Activated CD4-positive, CD25-positive, alpha-beta regulatory T cell treated with anti-CD3 and anti-CD28 coated beads, Interleukin-2, amount 50 U/mL, for 16 hours (primary cell): ENCODE measurements around the gene PLA2G15.
A peak's percentile ranks its signal among the peaks of the same experiment; 100 is the strongest.

Experiments
- DNase-seq: peaks from one replicate; pipeline ENCODE4 v3.0.0-alpha.2; 2020; ENCODE audit warnings: low read depth, low spot score

PLA2G15 gene

GRCh38 chr16:68233085-68233834 is 11.9 kb upstream of the PLA2G15 start:
- no peak for DNase-seq

GRCh38 chr16:68233835-68234187 is 11.4 kb upstream of the PLA2G15 start:
- DNase-seq = no peak

- DNase-seq = no peak
Measured at GRCh38 chr16:68234188-68235107, 10.7 kb upstream of the PLA2G15 start.

- no peak for DNase-seq
Measured at GRCh38 chr16:68235108-68235886, 9.9 kb upstream of the PLA2G15 start.

- no peak for DNase-seq
Measured at GRCh38 chr16:68235887-68236136, 9.4 kb upstream of the PLA2G15 start, which contains the start of gene ESRP2. TSS of gene ESRP2 (minus strand) at chr16:68236127. CDS start at chr16:68236045, 82 bp downstream.

GRCh38 chr16:68236137-68236825 is 8.9 kb upstream of the PLA2G15 start:
- no peak for DNase-seq

GRCh38 chr16:68236826-68237242 is 8.3 kb upstream of the PLA2G15 start:
- no peak for DNase-seq

- DNase-seq = peak; percentile 74
Measured at GRCh38 chr16:68237243-68238028, 7.7 kb upstream of the PLA2G15 start.

GRCh38 chr16:68238029-68238345 is 7.2 kb upstream of the PLA2G15 start:
- DNase-seq = no peak

GRCh38 chr16:68242085-68242484 is 3.1 kb upstream of the PLA2G15 start:
- DNase-seq = no peak

GRCh38 chr16:68242926-68243858 is 2.0 kb upstream of the PLA2G15 start:
- DNase-seq = no peak

GRCh38 chr16:68244481-68244902 is 681 bp upstream of the PLA2G15 start:
- DNase-seq = no peak

GRCh38 chr16:68246121-68246520 is 948 bp downstream of the PLA2G15 start:
- no peak for DNase-seq

GRCh38 chr16:68246666-68247065 is 1.5 kb downstream of the PLA2G15 start:
- no peak for DNase-seq

- no peak for DNase-seq
Measured at GRCh38 chr16:68247400-68247799, 2.2 kb downstream of the PLA2G15 start.

- no peak for DNase-seq
Measured at GRCh38 chr16:68247932-68248331, 2.8 kb downstream of the PLA2G15 start.

GRCh38 chr16:68249371-68249770 is 4.2 kb downstream of the PLA2G15 start:
- DNase-seq = no peak

GRCh38 chr16:68250951-68251350 is 5.8 kb downstream of the PLA2G15 start:
- no peak for DNase-seq

GRCh38 chr16:68251832-68252231 is 6.7 kb downstream of the PLA2G15 start:
- no peak for DNase-seq

- no peak for DNase-seq
Measured at GRCh38 chr16:68252383-68252782, 7.2 kb downstream of the PLA2G15 start.
